HL-60/S4 (cell line): ENCODE data around the gene IRAK2.
"Not testable (repeated sequence)": the region's sequence is repeated elsewhere in the genome, so short reads cannot be mapped to it uniquely, and the experiment has no call there.

ENCODE experiments used
- in situ Hi-C: fragments of 300-500 bp; cut with MboI; formaldehyde crosslinking; loops from 2 replicates; pipeline ENCODE4 v1.14.3; 2022; ENCODE audit warnings: low sequenced_read_pairs

Gene IRAK2

DNA sequence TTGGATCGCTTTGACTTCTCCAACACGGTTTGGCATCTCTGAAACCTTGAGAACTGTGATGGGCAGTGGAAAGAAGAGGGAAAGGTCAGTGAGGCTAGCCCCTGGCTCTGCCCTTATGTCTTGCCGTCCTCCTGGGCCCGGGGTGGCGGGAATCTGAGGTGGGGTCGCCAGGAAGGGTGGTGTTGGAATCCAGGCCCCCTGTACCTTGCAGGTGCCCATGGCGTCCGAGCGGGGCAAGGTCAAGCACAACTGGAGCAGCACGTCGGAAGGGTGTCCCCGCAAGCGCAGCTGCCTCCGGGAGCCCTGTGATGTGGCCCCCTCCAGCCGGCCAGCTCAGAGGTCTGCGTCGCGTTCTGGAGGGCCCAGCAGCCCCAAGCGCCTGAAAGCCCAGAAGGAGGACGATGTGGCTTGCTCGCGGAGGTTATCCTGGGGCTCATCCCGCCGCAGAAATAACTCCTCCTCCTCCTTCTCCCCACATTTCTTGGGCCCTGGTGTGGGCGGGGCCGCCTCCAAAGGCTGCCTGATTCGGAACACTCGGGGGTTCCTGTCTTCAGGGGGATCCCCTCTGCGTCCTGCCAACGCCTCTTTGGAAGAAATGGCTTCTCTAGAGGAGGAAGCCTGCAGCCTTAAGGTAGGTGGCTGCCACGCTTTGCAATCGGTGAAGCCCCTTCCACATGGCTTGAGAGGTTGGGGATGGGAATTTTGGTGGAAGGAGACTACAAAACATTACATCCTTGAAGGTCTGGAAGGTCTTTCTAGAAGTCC is 84.4 kb downstream of the IRAK2 start:
- in situ Hi-C loops = no loop called here

DNA sequence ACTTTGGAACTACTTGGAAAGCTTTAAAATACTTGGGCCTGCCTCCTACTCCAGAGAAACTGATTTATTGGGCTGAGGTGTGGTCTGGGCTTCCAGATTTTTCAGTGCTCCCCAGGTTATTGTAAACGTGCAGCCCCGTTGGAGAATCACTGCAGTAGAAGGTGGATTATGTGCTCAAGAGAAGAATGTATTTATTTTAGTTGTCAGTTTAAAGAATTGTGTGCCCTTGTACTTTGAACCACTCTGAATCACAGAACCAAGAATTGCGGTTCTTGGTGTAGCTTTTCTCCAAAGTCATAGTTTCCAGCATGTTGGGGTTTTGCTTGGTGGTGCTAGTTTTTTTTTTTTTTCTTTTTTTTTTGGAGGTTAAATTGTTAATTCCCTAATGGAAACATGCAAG is 85.1 kb downstream of the IRAK2 start:
- in situ Hi-C loops = no loop called here

DNA sequence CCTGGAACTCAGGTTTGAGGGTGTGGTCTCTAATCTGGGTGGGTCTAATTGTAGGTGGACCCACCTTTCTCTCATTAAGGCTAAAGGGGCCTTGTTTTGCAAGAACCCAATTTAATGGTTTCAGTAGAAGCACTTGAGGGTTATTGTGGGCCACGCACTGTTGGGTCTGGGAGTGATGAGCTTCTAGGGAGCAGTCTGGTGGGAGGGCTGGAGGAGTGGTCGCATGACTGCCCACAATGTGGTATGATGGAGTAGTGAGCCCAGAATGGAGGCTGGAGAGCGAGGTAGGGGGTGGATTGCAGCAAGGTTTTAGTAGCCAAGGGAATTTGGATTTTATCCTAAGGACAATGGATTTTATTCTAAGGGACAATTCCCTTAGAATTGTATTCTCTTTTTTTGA is 86.3 kb downstream of the IRAK2 start:
- in situ Hi-C loops = no loop called here

DNA sequence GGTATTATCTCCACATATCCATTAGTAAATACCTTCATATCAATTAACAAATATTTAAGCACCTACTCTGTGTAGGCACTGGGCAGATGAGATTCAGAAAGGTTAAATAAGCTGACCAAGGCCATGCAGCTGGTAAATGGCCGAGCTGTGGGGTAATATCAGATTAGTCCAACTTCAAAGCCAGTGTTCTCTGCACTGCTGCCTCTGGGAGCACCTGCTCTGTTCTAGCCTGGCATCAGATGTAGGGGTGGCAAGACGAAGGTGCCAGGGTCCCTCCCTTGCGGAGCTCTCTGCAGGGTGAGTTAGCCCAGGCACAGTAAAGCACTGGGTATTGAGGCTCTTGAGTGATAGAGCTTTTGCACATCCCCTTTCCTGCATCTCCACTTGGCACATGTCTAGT is 89.0 kb downstream of the IRAK2 start:
- in situ Hi-C loops = no loop called here

DNA sequence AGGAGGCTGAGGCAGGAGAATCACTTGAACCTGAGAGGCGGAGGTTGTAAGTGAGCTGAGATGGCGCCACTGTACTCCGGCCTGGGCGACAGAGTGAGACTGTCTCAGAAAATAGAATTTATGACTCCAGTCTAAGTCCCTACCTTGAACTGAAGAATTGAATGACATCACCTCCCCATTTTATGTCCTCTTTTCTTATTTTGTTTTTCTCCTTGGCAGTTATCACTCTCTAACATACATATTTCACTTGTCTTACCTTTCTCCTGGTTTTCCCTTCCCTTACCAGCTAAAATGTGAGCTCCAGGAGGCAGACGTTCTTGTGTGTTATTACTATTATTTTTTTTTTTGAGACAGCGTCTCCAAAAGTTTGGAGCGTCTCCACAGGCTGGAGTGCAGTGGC is 91.1 kb downstream of the IRAK2 start:
- in situ Hi-C loops = no loop called here

DNA sequence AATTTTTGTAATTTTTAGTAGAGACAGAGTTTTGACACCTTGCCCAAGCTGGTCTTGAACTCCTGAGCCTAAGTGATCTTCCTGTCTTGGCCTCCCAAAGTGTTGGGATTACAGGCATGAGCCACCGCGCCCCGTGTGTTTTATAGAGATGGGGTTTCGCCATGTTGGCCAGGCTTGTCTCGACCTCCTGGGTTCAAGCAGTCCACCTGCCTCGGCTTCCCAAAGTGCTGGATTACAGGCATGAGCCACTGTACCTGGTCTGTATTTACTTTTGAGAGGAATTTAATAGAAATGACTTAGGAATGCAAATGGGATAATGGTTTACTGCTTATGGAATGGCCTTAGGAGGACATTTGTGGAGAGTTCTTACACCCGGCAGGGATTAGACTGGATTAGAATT is 94.3 kb downstream of the IRAK2 start:
- in situ Hi-C loops = no loop called here

DNA sequence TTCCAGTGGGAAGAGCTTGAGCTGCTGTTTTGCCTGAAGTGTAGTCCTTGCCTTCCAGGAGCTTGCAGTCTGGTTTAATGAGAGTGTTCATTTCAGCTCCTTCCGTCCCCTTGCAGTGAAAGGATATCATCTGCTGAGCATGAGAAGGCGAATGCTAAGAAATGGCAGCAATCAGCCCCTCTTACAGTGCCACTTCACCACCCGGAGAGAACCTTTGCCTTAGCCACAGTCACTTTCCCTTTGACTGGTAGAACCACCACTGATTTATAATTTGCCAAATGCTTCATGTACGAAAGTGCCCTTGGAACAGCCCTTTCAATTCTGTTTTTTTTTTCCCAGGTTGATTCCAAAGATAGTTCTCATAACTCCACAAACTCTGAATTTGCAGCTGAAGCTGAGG is 95.1 kb downstream of the IRAK2 start:
- in situ Hi-C loops = no loop called here

DNA sequence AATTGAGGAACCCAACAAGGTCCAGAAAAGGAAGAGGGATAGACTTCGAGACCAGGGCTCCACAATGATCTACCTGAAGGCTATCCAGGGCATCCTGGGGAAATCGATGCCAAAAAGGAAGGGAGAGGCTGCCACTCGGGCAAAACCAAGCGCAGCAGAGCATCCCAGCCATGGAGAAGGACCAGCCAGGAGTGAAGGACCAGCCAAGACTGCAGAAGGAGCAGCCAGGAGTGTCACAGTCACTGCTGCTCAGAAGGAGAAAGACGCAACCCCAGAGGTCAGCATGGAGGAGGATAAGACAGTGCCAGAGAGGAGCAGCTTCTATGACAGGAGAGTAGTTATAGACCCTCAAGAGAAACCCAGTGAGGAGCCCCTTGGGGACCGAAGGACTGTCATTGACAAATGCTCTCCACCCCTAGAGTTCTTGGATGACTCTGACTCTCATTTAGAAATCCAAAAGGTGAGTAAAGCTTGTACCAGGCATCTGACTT is 95.5 kb downstream of the IRAK2 start:
- in situ Hi-C loops = no loop called here

DNA sequence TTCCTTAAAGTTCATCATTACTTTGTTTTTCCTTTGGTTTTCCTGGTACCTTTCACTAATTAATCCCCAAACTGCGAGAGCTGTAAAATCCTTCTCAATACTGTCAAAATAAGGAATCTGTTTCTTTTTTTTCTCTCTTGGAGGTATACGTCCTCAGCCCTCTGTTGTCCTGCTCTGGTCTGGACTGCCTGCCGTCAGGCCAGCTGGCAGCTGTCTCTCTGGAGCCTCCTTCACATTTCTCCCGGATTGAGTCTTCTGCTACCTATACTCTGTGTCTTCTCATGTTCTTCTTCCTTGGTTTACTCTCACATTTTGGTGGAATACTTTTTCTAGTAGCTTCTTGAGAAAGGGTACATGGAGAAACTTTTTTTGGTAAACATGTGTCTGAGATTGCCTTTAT is 97.3 kb downstream of the IRAK2 start:
- in situ Hi-C loops = no loop called here

DNA sequence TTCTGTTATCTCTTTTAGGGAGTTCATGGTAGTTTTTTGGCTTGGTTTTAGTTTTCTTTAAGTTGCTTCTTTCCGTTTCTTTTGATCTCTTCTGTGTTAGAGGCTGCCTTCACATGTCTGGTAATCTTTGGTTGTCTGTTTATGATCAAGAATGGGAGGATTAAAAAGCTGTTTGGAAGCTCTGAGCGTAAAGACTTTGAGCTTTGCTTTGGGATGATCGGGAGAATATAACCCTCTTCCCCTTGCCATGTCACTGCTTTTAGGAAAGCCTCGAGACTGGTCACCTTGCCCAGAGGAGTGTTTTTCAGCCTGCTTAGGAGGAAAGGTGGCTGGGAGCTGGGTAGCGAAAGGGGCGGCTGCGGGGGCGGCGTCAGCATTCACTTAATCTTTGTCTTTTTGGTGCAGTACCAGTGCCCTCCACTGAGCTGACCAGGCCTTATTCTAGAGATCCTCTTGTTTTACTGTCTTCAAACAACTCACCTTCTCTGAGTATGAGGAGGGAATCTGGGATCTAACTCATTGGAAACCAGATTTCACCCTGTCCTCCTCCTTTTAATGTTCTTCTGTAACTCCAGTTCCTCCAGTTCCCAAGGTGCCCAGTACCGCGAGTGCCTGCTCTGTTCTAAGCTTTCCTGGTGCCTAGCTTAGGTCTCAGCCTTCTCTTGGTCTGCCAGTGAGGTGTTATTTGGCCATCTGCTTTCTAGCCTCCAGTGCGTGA is 99.1 kb downstream of the IRAK2 start:
- in situ Hi-C loops = no loop called here

DNA sequence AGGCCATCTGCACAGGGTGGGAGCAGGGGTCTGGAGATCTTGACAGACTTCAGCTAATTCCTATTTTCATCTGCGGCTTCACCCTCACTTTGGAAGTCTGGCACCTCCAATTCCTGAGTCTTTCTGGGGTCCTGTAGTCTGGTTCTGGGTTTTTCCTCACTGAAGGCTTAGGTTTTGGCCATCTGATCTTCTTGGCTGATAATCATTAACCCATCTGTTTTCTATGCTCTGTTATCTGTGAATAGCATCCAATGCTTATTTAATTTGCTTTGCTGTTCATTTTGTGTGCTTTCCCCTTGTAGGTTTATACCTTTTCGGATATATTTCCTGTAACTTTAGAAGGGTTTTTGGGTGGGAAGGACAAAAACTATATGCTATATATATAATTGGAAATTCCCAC is 101.1 kb downstream of the IRAK2 start:
- in situ Hi-C loops = no loop called here

DNA sequence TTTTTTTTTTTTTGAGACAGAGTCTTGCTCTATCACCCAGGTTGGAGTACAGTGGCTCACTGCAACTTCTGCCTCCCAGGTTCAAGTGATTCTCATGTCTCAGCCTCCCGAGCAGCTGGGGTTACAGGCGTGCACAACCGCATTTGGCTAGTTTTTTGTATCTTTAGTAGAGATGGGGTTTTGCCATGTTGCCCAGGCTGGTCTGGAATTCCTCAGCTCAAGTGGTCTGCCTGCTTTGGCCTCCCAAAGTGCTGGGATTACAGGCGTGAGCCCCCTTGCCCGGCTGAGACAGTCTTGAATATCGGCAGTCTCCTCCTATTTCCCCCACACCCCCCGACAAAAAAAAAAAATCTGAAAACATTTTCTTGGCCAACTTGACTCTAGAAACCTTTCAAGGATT is 102.2 kb downstream of the IRAK2 start:
- in situ Hi-C loops = not testable (repeated sequence)

DNA sequence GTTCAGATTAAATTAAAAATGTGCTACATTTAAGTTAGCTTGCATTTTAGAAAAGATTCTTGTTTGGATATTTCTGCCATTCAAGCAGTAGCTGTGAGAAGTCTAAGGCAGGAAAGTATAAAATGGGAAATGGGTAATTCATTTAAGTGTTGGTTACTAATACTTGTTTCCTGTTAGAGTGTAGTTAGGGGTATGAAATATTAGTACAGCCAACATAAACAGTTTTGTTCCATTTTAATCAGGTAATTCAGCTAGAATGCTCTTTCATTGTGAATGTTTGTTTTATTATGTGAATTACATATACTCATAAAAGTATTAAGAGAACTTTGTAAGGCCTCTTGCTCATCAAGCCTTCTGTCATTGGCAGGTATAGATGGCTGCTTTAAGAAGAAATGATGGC is 103.4 kb downstream of the IRAK2 start:
- in situ Hi-C loops = no loop called here

DNA sequence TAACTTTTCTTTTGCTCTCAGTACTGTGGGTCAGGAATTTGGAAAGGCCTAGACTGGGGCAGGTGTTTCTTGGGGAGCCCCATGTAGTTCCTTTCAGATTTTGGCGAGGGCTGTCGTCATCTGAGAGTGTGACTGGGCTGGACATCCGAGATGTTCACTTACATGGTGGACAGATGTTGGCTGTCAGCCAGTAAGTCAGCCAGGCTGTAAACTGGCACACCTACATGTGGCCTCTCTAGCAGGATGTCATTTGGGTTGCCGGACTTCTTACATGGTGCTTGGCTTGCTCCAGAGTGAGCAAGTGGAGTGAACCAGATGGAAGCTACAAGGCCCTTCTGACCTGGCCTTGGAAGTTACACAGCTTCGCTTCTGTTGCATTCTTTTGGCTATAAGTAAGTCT is 104.2 kb downstream of the IRAK2 start:
- in situ Hi-C loops = no loop called here

DNA sequence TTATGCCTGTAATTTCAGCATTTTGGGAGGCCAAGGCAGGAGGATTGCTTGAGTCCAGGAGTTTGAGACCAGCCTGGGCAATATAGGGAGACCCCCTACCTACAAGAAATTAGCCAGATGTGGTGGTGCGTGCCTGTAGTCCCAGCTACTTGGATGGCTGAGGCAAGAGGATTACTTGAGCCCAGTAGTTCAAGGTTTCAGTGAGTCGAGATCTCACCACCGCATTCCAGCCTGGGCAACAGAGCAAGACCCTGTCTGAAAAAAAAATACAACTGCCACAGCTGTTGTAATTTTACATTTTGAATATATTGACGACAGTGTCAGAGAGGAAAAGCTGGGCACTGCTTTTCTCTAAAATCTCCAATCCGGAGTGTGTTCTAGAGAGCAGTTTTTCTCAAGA is 104.7 kb downstream of the IRAK2 start:
- in situ Hi-C loops = no loop called here

DNA sequence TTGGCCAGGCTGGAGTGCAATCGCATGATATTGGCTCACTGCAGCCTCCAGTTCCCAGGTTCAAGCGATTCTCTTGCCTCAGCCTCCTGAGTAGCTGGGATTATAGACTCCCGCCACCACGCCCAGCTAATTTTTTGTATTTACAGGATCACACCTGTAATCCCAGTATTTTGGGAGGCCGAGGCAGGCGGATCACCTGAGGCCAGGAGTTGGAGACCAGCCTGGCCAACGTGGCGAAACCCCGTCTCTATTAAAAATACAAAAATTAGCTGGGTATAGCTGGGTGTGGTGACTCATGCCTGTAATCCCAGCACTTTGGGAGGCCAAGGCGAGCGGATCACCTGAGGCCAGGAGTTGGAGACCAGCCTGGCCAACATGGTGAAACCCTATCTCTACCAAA is 107.8 kb downstream of the IRAK2 start:
- in situ Hi-C loops = not testable (repeated sequence)

DNA sequence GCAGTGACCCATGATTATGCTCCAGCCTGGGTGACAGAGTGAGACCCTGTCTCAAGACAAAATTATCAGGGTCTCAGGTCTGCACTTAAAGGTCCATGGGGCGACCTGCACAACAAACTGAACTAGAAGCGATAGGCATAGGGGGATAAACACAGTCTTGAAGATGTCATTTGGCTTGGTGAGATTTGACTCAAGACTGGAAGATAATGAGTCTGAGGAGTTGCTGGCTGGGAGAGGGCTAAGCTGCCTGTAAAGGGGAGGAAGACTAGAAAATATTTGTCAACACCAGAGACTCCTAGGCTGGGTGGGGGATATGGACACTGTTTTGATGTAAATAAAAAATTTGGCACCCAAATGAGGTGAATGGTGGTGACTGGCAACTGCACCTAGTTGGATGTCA is 108.3 kb downstream of the IRAK2 start:
- in situ Hi-C loops = no loop called here

DNA sequence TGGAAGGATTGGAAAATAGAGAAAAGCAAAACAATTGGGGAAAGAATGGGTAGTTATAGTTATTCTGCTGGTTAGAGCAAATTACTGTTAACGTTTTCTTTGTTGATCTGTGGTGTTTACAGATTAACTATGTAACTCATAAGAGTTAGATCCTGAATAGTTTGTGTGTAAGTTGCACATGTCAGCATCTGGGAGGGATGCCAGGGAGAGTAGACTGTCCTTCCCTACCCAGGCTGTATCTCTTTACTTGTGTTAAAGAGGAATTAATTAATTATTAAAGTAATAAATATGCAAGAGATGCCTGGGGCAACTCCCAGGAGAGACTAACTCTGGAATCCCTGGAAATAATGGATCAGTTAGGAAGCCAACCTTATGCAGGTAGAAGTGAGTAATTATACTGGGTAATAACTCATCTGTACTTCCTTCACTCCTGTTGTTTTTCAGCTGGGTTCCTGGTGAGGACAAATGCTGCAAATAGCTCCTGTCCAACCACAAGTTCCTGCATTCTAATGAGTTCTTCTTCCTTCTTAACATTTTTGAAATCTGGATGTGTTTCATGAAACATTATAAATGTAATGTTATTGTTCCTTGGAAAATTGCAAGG is 109.1 kb downstream of the IRAK2 start:
- in situ Hi-C loops = no loop called here

DNA sequence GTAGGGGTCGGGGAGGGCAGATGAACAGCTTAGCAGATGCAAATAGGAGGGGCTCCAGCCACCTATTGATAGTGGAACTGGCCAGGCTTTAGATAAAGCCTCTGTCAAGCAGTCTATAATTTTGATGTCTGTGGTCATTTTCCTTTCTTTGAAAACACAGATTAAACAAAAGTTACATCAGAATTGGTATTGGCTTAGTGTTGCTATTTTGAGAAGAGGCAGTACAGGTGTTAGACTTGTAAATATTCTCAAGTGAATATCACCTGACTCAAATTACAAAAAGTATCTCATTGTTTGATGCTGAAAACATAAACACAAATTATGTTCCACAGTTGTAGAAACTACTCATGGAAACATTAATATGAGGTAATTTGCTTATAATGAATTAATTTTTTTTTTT is 109.9 kb downstream of the IRAK2 start:
- in situ Hi-C loops = no loop called here

DNA sequence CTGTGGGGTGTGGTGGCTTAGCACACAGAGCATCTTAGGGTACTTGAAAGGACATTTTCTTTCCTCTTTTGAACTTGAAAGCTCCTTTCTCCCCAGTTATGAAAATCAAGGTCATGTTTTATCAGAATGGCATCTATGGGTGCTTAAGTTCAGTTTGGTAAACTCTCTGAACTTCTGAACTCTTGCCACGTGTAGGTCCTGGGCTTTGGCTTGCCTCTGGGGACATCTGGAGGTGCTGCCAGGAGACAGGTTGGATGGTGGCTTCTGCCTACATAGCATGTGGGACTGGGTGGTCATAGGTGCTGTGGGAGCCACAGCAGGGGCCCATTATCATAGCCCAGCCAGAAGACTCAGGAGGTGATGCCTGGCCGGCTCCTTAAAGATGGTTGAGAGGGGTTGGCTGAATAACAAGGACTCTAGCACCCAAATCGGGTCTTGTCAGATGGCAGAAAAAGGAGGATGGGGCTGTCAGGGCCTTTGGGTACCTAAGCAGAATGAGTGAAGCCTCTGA is 112.5 kb downstream of the IRAK2 start:
- in situ Hi-C loops = no loop called here

DNA sequence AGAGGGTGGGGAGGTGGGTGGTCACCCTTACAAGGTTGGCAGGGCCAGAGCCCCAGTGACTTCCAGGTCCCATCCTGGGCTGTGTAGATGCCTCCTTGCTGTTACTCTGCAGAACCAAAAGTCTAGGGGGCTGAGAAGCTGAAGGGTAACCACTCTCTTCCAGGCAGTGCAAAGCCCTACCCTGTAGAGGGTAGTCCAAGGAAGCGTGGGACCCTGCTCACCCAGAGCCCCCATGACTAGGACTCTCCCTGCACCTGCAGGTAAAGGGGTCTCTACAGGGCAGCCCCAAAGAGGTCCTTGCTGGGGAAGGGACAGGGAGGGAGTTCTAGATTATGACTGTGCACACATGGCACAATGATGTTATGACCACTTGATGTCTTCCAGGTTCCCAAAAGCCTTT is 113.8 kb downstream of the IRAK2 start:
- in situ Hi-C loops = no loop called here
